ENCODE data around the gene NABP2.

Gene NABP2

GRCh38 chr12:56224954-56225353 is 812 bp downstream of the NABP2 start:
- Histone ChIP-seq H2BK5ac (ENCODE audit: low read depth, low read length, poor library complexity) (no peak overlapping the region), H3K4me2 (ENCODE audit: low read length) (no peak overlapping the region)
- WGBS (ENCODE audit: extremely low coverage, insufficient coverage, insufficient read length): no CpG with 5 or more reads among the region's 11 CpGs

GRCh38 chr12:56229082-56229481 is 4.9 kb downstream of the NABP2 start:
- Histone ChIP-seq H3K14ac (ENCODE audit: low read length) (no peak overlapping the region), H2BK5ac (ENCODE audit: low read depth, low read length, poor library complexity) (no peak overlapping the region), H3K23ac (ENCODE audit: low read length) (no peak overlapping the region), H3K27ac (ENCODE audit: low read depth, low read length) (no peak overlapping the region), H4K12ac (ENCODE audit: low read depth, low read length) (no peak overlapping the region), H3K4me1 (ENCODE audit: control insufficient read depth in 1 of 2, insufficient read depth in 2 of 2, low read length in 2 of 2) (peaks cover 0 to 4% of the 10 kb centered on the region in 2 experiments), H3K4me3 (ENCODE audit: low read depth, low read length) (no peak overlapping the region), H3K4me2 (ENCODE audit: low read length) (no peak overlapping the region), H2AFZ (ENCODE audit: insufficient read depth, low read length, poor library complexity) (no peak overlapping the region), H4K91ac (ENCODE audit: low read depth, low read length) (no peak overlapping the region), H3K4ac (ENCODE audit: low read depth, low read length) (no peak overlapping the region), H3K9ac (ENCODE audit: low read length) (no peak overlapping the region), H2BK120ac (ENCODE audit: insufficient read depth, low read length, poor library complexity) (no peak overlapping the region), H3K79me2 (ENCODE audit: control insufficient read depth, insufficient read depth, low read length, poor library complexity) (no peaks in the 10 kb centered on the region), H3K36me3 (ENCODE audit: control insufficient read depth in 1 of 2, insufficient read depth in 2 of 2, low read length in 2 of 2) (peaks cover 0 to 2% of the 10 kb centered on the region in 2 experiments), H3K79me1 (ENCODE audit: low read length) (no peaks in the 10 kb centered on the region), H2BK12ac (ENCODE audit: low read length) (no peak overlapping the region), H3K27me3 (ENCODE audit: insufficient read depth, low read length) (no peaks in the 10 kb centered on the region), H4K8ac (ENCODE audit: low read depth, low read length) (no peak overlapping the region), H3K9me3 (ENCODE audit: insufficient read depth, low read depth, low read length) (no peaks in the 10 kb centered on the region), H2AK5ac (ENCODE audit: low read length) (no peak overlapping the region), H3K18ac (ENCODE audit: low read length) (no peak overlapping the region)
- no CpG with 5 or more reads among the region's 7 CpGs for WGBS (ENCODE audit: extremely low coverage, insufficient coverage, insufficient read length)
- DNase-seq: no peak

More at GRCh38 chr12:56224954-56225353, 812 bp downstream of the NABP2 start:
- Histone ChIP-seq H3K18ac (ENCODE audit: low read length) (no peak overlapping the region), H3K9me3 (ENCODE audit: insufficient read depth, low read depth, low read length) (peaks cover 3% of the 10 kb centered on the region), H3K4me1 (ENCODE audit: control insufficient read depth in 1 of 2, insufficient read depth in 2 of 2, low read length in 2 of 2) (peaks cover 2 to 19% of the 10 kb centered on the region in 2 experiments), H2AFZ (ENCODE audit: insufficient read depth, low read length, poor library complexity) (no peak overlapping the region), H3K27ac (ENCODE audit: low read depth, low read length) (no peak overlapping the region), H3K79me2 (ENCODE audit: control insufficient read depth, insufficient read depth, low read length, poor library complexity) (peaks cover 5% of the 10 kb centered on the region), H2AK5ac (ENCODE audit: low read length) (no peak overlapping the region), H3K27me3 (ENCODE audit: insufficient read depth, low read length) (no peaks in the 10 kb centered on the region), H3K79me1 (ENCODE audit: low read length) (peaks cover 15% of the 10 kb centered on the region), H3K9ac (ENCODE audit: low read length) (no peak overlapping the region), H3K23ac (ENCODE audit: low read length) (no peak overlapping the region), H4K91ac (ENCODE audit: low read depth, low read length) (no peak overlapping the region), H4K8ac (ENCODE audit: low read depth, low read length) (no peak overlapping the region), H2BK120ac (ENCODE audit: insufficient read depth, low read length, poor library complexity) (no peak overlapping the region), H3K4ac (ENCODE audit: low read depth, low read length) (no peak overlapping the region), H3K36me3 (ENCODE audit: control insufficient read depth in 1 of 2, insufficient read depth in 2 of 2, low read length in 2 of 2) (peaks cover 0 to 2% of the 10 kb centered on the region in 2 experiments), H3K4me3 (ENCODE audit: low read depth, low read length) (no peak overlapping the region), H3K14ac (ENCODE audit: low read length) (no peak overlapping the region), H4K12ac (ENCODE audit: low read depth, low read length) (no peak overlapping the region), H2BK12ac (ENCODE audit: low read length) (no peak overlapping the region)
- DNase-seq: no peak

- no peaks in the 10 kb centered on the region for H3K79me1 ChIP-seq (ENCODE audit: low read length)
- H3K9ac ChIP-seq (ENCODE audit: low read length): no peak within 1 kb of the TSS
- H3K27ac ChIP-seq (ENCODE audit: low read depth, low read length): no peak within 1 kb of the TSS
- no peak within 1 kb of the TSS for H3K14ac ChIP-seq (ENCODE audit: low read length)
- no peaks in the 10 kb centered on the region for H3K79me2 ChIP-seq (ENCODE audit: control insufficient read depth, insufficient read depth, low read length, poor library complexity)
- H3K23ac ChIP-seq (ENCODE audit: low read length): no peak within 1 kb of the TSS
- DNase-seq: no peak
- H4K8ac ChIP-seq (ENCODE audit: low read depth, low read length): no peak within 1 kb of the TSS
- H3K4me1 ChIP-seq (ENCODE audit: control insufficient read depth in 1 of 2, insufficient read depth in 2 of 2, low read length in 2 of 2): no peaks in the 10 kb centered on the region
- no peak within 1 kb of the TSS for H3K4me3 ChIP-seq (ENCODE audit: low read depth, low read length)
- H2BK120ac ChIP-seq (ENCODE audit: insufficient read depth, low read length, poor library complexity): no peak within 1 kb of the TSS
- no CpG with 5 or more reads among the region's 4 CpGs for WGBS (ENCODE audit: extremely low coverage, insufficient coverage, insufficient read length)
- no peaks in the 10 kb centered on the region for H3K27me3 ChIP-seq (ENCODE audit: insufficient read depth, low read length)
- no peak within 1 kb of the TSS for H3K4me2 ChIP-seq (ENCODE audit: low read length)
- peaks cover 0 to 2% of the 10 kb centered on the region in 2 experiments for H3K36me3 ChIP-seq (ENCODE audit: control insufficient read depth in 1 of 2, insufficient read depth in 2 of 2, low read length in 2 of 2)
- no peak within 1 kb of the TSS for H2AFZ ChIP-seq (ENCODE audit: insufficient read depth, low read length, poor library complexity)
- no peak within 1 kb of the TSS for H4K91ac ChIP-seq (ENCODE audit: low read depth, low read length)
- H2BK5ac ChIP-seq (ENCODE audit: low read depth, low read length, poor library complexity): no peak within 1 kb of the TSS
- H4K12ac ChIP-seq (ENCODE audit: low read depth, low read length): no peak within 1 kb of the TSS
- no peaks in the 10 kb centered on the region for H3K9me3 ChIP-seq (ENCODE audit: insufficient read depth, low read depth, low read length)
- no peak within 1 kb of the TSS for H3K4ac ChIP-seq (ENCODE audit: low read depth, low read length)
- no peak within 1 kb of the TSS for H3K18ac ChIP-seq (ENCODE audit: low read length)
- H2AK5ac ChIP-seq (ENCODE audit: low read length): no peak within 1 kb of the TSS
- no peak within 1 kb of the TSS for H2BK12ac ChIP-seq (ENCODE audit: low read length)
Observed at GRCh38 chr12:56229916-56230431, 5.8 kb downstream of the NABP2 start, which contains the start of gene SLC39A5. TSS of gene SLC39A5 (plus strand) at chr12:56230051. CDS start at chr12:56231275, 1,224 bp downstream.

- no peak overlapping the region for H4K12ac ChIP-seq (ENCODE audit: low read depth, low read length)
- no peak overlapping the region for H3K27ac ChIP-seq (ENCODE audit: low read depth, low read length)
Observed at GRCh38 chr12:56230432-56231183, 6.5 kb downstream of the NABP2 start.

More at GRCh38 chr12:56230432-56231183, 6.5 kb downstream of the NABP2 start:
- no peaks in the 10 kb centered on the region for H3K79me2 ChIP-seq (ENCODE audit: control insufficient read depth, insufficient read depth, low read length, poor library complexity)
- H3K4me1 ChIP-seq (ENCODE audit: control insufficient read depth in 1 of 2, insufficient read depth in 2 of 2, low read length in 2 of 2): no peaks in the 10 kb centered on the region
- H3K27me3 ChIP-seq (ENCODE audit: insufficient read depth, low read length): no peaks in the 10 kb centered on the region
- H2AK5ac ChIP-seq (ENCODE audit: low read length): no peak overlapping the region
- no peak overlapping the region for H3K4me3 ChIP-seq (ENCODE audit: low read depth, low read length)
- no peak overlapping the region for H2AFZ ChIP-seq (ENCODE audit: insufficient read depth, low read length, poor library complexity)
- no peak overlapping the region for H3K14ac ChIP-seq (ENCODE audit: low read length)
- H4K91ac ChIP-seq (ENCODE audit: low read depth, low read length): no peak overlapping the region
- H3K9ac ChIP-seq (ENCODE audit: low read length): no peak overlapping the region
- no peak overlapping the region for H3K4me2 ChIP-seq (ENCODE audit: low read length)
- no peak overlapping the region for H3K18ac ChIP-seq (ENCODE audit: low read length)
- no CpG with 5 or more reads among the region's 8 CpGs for WGBS (ENCODE audit: extremely low coverage, insufficient coverage, insufficient read length)
- H3K9me3 ChIP-seq (ENCODE audit: insufficient read depth, low read depth, low read length): no peaks in the 10 kb centered on the region
- H4K8ac ChIP-seq (ENCODE audit: low read depth, low read length): no peak overlapping the region
- no peak overlapping the region for H2BK5ac ChIP-seq (ENCODE audit: low read depth, low read length, poor library complexity)
- no peak overlapping the region for H2BK12ac ChIP-seq (ENCODE audit: low read length)
- no peaks in the 10 kb centered on the region for H3K79me1 ChIP-seq (ENCODE audit: low read length)
- no peak overlapping the region for H3K23ac ChIP-seq (ENCODE audit: low read length)
- H3K36me3 ChIP-seq (ENCODE audit: control insufficient read depth in 1 of 2, insufficient read depth in 2 of 2, low read length in 2 of 2): peaks cover 0 to 2% of the 10 kb centered on the region in 2 experiments
- H3K4ac ChIP-seq (ENCODE audit: low read depth, low read length): no peak overlapping the region
- H2BK120ac ChIP-seq (ENCODE audit: insufficient read depth, low read length, poor library complexity): no peak overlapping the region
- DNase-seq: no peak
